Thoracic aorta (tissue), 2 donors: ENCODE measurements around the gene C1R. TPM values are rescaled to one million over a fixed set of nuclear protein-coding genes. Genes with fewer than 3 reads are reported as not detected.

Experiments
- ATAC-seq: fragments of 150-250 bp; one replicate; pipeline ENCODE4 v1.8.0; 2017; ENCODE audit warnings: low read depth; ENCODE audit not compliant: insufficient number of reproducible peaks, low FRiP score
- DNase-seq: peaks from one replicate; pipeline ENCODE4 v3.0.0-alpha.2; 2020; ENCODE audit warnings: low spot score
- H3K27ac ChIP-seq, 2 donors: fragments of 200-600 bp; sonication (generic); 1 replicate in 1 of 2; 2 replicates in 1 of 2; pipeline ENCODE4 v1.5.1; 2016; ENCODE audit warnings: mild to moderate bottlenecking in 2 of 2, moderate library complexity in 2 of 2
- H3K27me3 ChIP-seq: fragments of 200-600 bp; sonication (generic); replicated peaks from 2 replicates; pipeline ENCODE4 v1.6.0; 2016; ENCODE audit warnings: mild to moderate bottlenecking; ENCODE audit not compliant: insufficient read depth
- H3K36me3 ChIP-seq: fragments of 200-600 bp; sonication (generic); one replicate; pipeline ENCODE4 v1.5.1; 2016
- H3K4me1 ChIP-seq, 2 donors: fragments of 200-600 bp; sonication (generic); 1 replicate in 1 of 2; 2 replicates in 1 of 2; pipeline versions ENCODE4 v1.5.1 to v1.6.0; 2016; ENCODE audit warnings: low read depth in 2 of 2, mild to moderate bottlenecking in 1 of 2; ENCODE audit not compliant: control insufficient read depth in 1 of 2
- H3K4me3 ChIP-seq: fragments of 200-600 bp; sonication (generic); 2 replicates; pipeline ENCODE4 v1.5.1; 2016; ENCODE audit warnings: mild to moderate bottlenecking
- H3K9me3 ChIP-seq: fragments of 200-600 bp; sonication (generic); 2 replicates; pipeline ENCODE4 v1.5.1; 2016
- total RNA-seq, 2 donors: library from RNA; depleted of rRNA; stranded (reverse); fragments of >200 nt; gene quantifications; one replicate each; pipeline versions ENCODE4 v1.1.0 to v1.2.3, GENCODE V29; 2016
- TF ChIP-seq, protein P1 (sequence below): fragments of 200-600 bp; sonication (generic); IDR thresholded peaks from one replicate; pipeline ENCODE4 v1.5.1; 2019; ENCODE audit warnings: antibody characterized with exemption

The C1R gene
- total RNA-seq, 2 donors from 2014 or later: 811 to 997 TPM

DNA sequence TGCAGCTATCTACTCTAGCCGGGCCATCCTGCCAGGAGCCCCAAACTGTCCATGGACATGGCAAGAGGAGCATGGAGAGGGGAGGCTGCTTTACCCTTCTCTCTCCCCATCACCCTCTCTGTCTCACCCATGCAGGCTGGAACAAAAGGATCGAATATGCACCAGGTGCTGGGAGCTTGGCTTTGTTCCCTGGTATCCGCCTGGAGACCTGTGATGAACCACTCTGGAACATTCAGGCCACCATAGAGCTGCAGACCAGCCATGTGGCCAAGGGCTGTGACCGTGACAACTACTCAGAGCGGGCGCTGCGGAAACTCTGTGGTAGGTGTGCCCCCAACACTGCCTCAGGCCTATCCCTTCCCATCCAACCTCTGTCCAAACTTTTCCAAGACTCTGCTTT, 43.8 kb upstream of the C1R start:
- peaks cover 18% of the 10 kb centered on the region for H3K36me3 ChIP-seq
- no peak for DNase-seq
- H3K27ac ChIP-seq: no peak overlapping the region
- no peaks in the 10 kb centered on the region for H3K9me3 ChIP-seq
- no peak overlapping the region for H3K4me3 ChIP-seq
- H3K27me3 ChIP-seq: no peaks in the 10 kb centered on the region
- H3K4me1 ChIP-seq: peaks cover 2% of the 10 kb centered on the region in 2 donors
- TF ChIP-seq, protein P1, sequence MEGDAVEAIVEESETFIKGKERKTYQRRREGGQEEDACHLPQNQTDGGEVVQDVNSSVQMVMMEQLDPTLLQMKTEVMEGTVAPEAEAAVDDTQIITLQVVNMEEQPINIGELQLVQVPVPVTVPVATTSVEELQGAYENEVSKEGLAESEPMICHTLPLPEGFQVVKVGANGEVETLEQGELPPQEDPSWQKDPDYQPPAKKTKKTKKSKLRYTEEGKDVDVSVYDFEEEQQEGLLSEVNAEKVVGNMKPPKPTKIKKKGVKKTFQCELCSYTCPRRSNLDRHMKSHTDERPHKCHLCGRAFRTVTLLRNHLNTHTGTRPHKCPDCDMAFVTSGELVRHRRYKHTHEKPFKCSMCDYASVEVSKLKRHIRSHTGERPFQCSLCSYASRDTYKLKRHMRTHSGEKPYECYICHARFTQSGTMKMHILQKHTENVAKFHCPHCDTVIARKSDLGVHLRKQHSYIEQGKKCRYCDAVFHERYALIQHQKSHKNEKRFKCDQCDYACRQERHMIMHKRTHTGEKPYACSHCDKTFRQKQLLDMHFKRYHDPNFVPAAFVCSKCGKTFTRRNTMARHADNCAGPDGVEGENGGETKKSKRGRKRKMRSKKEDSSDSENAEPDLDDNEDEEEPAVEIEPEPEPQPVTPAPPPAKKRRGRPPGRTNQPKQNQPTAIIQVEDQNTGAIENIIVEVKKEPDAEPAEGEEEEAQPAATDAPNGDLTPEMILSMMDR: no peak
- ATAC-seq: no peak

DNA sequence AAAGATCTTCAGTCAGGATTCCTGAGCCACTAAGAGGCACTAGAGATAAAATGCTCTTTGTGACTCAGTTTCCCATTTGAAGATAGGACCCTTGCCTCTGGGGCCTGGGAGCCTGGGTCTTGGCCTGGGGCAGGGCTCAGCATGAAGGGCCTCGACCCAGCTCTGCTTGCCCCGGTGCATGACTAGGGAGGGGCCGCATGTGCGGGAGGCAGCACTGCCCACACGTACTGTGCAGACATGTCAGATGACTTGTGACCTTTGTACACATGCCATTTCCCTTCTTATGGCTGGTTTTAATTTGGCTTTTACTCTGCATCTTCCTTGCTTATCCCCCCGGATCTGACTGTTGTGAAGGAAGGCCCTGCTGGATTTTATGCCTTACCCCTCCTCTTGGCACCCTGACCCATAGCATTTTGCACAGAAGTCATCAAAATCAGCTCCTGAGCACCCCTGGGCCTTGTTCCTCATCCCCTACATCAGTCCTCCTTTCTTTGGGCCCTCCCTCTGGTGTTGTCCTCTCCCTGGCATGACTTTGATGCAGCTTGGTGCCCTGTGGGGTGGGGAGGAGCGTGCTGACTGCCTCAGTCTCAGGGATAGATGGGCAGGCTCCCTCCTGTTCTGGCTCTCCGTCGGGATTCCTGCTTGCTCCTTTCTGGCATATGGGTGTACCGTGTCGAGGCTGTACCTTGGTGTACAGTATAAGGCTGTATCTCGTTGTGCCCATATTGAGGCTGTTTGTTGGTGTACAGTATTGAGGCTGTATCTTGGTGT, 42.3 kb upstream of the C1R start:
- ATAC-seq (no peak), DNase-seq (no peak)
- TF ChIP-seq, protein P1: no peak
- no peak overlapping the region for H3K4me3 ChIP-seq
- H3K36me3 ChIP-seq: peaks cover 18% of the 10 kb centered on the region
- H3K9me3 ChIP-seq: no peaks in the 10 kb centered on the region
- H3K27ac ChIP-seq: no peak overlapping the region
- H3K27me3 ChIP-seq: no peaks in the 10 kb centered on the region
- peaks cover 5 to 8% of the 10 kb centered on the region in 2 donors for H3K4me1 ChIP-seq

GRCh38 chr12:7131502-7131866, 39.2 kb upstream of the C1R start:
- peaks cover 13% of the 10 kb centered on the region for H3K36me3 ChIP-seq
- peak overlapping the region; percentile 95 for H3K4me3 ChIP-seq
- TF ChIP-seq, protein P1: no peak
- H3K4me1 ChIP-seq: peaks cover 12 to 14% of the 10 kb centered on the region in 2 donors
- ATAC-seq: no peak
- H3K9me3 ChIP-seq: no peaks in the 10 kb centered on the region
- H3K27ac ChIP-seq: peak overlapping the region; percentile 20 to 76
- H3K27me3 ChIP-seq: no peaks in the 10 kb centered on the region
- no peak for DNase-seq

- no peak for DNase-seq
- H3K27ac ChIP-seq: peak overlapping the region; percentile 20 to 76
- peak overlapping the region; percentile 95 for H3K4me3 ChIP-seq
- H3K27me3 ChIP-seq: no peaks in the 10 kb centered on the region
- peaks cover 12 to 14% of the 10 kb centered on the region in 2 donors for H3K4me1 ChIP-seq
- H3K36me3 ChIP-seq: peaks cover 8% of the 10 kb centered on the region
- TF ChIP-seq, protein P1: no peak
- ATAC-seq: no peak
- H3K9me3 ChIP-seq: no peaks in the 10 kb centered on the region
Measured at GRCh38 chr12:7130701-7131501, 38.7 kb upstream of the C1R start.
